ENCODE measurements around the gene RGS3.

Gene RGS3

DNA sequence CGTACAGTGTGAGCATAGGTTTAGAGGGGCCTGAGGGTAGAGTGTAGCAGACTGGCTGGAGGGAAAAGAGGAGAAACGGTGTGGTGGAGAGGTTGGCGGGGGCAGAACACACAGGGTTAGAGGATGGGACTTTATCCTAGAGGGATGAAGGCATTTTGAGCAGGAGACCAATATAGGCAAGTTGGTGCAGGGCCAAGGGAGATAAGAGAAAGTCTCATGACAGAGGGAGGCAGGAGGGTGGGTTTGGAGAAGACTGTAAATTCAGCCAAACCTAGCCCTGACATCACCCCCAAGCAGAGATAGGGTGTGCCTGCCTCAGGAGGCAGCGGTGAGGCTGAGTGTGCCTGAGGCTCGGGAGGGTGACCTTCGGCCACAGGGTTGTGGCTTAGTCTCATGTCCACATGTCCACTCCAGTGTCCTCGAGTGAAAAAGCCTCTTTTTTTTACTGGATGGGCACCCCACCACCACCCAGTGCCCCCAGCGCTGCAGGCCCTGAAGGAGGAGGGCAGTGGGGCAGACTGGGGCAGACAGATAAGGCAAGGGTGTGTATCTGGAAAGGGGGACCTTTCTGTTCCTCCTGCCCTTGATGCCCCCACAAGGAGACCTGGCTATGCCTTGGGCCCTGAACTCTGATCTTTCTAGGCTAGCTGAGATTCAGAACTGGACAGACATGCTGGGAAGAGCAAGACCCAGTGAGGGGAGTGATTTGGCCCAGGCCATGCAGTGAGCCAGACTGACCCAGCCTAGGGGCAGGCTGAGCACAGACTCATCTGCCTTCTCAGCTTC, 108.7 kb downstream of the RGS3 start:
- no peak for DNase-seq (ENCODE audit: low spot score)

DNA sequence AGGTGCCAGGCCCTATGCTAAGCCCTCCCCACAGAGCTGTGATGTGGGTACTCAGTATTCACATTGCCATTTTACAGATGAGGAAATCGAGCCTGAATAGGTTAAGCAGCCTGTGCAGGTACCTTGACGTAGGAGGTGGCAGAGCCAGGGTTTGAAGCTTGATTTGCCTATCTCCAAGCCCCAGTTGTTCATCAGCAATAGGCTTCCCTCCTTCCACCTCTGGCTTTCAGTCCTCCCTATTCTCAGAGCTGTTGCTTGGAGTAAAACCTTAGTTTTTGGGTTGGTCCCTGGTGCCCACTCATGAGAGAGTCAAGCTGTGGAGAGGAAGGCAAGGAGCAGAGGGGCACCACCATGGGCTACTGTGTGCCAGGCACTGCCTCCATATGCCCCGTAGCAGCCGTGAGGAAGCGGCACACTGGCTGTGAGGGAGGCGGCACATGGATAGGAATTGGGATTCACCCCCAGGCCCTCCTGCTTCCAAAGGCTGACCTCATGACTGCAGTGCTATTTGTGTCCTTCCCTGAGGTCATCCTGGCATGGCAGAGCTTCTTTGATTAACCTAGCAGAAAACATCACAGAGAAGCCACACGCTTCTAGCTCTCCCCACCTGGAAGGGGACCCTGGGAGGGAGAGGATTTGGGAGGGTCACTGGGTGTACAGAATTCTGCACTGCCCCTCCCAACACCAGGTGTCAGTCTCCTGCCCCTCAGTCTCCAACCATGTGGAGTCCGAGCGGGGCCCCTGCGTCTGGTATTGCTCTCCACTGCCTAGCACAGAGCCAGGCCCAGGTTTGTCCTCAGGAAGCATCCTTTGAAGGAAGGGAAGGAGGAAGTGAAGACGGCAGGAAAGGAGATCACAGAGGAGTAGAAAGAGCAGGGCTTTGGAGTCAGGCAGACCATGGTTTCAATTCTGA, 109.8 kb downstream of the RGS3 start:
- no peak for DNase-seq (ENCODE audit: low spot score)

- DNase-seq (ENCODE audit: low spot score): no peak
Observed at GRCh38 chr9:113573959-113574352, 110.4 kb downstream of the RGS3 start.

GRCh38 chr9:113574441-113575262, 111.1 kb downstream of the RGS3 start:
- no peak for DNase-seq (ENCODE audit: low spot score)

DNA sequence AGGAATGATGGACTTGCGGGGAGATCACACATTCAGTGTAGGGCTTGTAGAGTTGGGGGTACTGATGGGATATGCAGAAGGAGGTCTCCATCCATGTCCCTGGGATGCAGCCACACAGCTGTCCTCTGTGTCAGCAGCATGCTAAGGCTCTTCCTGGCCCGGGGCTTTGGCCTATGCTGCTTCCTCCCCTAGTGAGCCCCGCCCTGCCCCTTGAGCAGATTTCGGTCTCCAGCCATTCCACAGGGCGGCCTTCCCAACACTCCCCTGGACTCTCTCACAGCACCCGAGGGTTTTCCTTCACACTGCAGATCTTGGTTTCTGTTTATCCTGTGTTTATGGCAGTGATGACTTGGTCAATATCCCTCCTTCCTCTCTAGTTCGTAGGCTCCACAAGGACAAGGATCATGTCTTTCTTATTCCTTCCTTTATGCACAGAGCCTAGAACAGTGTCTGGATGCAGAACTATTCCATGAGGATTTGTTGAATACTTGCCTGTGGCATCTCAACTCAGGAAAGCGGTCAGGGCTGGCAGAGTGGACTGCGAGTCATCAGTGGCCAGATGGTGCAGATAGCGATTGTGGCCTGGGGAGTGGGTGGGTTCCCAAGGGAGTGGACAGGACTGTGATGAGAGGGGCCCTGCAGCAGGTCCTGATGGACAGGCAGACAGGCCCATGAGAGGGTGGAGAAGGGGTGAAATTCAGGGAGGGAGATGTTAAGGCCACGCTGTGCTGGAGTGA, 114.2 kb downstream of the RGS3 start:
- no peak for DNase-seq (ENCODE audit: low spot score)

GRCh38 chr9:113578279-113578865, 114.8 kb downstream of the RGS3 start:
- DNase-seq (ENCODE audit: low spot score): no peak

DNA sequence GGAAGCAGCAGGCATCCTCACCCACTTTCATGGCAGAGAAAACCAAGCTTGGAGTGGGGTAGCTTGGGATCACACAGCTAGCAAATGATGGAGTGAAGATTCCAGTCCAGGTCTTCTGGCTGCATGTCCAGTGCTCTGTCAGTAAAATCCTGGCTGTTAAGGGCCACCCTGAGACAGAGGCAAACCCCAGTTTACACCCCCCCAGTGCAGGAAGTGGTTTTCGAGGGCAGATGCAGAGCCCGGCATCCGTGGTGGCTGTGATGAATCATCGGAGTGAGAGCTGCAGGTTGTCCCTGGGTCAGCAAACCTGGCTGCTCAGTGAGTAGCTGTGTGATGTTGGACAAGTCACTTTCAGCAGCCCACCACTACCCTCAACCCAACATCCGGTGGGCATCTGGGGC, 115.4 kb downstream of the RGS3 start:
- DNase-seq (ENCODE audit: low spot score): peak; percentile 83

- peak; percentile 78 for DNase-seq (ENCODE audit: low spot score)
Observed at GRCh38 chr9:113579283-113580040, 115.9 kb downstream of the RGS3 start.

- DNase-seq (ENCODE audit: low spot score): peak; percentile 88
Observed at GRCh38 chr9:113580041-113580953, 116.8 kb downstream of the RGS3 start.

DNA sequence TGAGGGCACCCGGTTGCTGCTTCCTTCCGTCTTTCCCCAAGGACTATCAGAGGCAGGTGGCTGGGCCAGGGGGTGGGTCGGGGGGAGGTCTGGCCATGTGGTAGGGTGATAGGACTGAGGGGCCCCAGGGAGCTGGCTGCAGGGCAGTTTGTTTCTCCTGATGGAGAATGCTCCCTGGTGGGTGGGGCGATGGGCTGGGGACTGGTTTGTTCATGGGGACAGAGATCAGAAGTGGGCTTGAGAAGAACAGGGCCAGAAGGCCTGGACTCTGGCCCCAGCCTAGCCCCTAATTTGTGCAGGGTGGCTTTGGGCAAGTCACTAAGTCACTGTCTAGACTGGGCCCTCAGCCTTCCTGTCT, 117.4 kb downstream of the RGS3 start:
- DNase-seq (ENCODE audit: low spot score): no peak

DNA sequence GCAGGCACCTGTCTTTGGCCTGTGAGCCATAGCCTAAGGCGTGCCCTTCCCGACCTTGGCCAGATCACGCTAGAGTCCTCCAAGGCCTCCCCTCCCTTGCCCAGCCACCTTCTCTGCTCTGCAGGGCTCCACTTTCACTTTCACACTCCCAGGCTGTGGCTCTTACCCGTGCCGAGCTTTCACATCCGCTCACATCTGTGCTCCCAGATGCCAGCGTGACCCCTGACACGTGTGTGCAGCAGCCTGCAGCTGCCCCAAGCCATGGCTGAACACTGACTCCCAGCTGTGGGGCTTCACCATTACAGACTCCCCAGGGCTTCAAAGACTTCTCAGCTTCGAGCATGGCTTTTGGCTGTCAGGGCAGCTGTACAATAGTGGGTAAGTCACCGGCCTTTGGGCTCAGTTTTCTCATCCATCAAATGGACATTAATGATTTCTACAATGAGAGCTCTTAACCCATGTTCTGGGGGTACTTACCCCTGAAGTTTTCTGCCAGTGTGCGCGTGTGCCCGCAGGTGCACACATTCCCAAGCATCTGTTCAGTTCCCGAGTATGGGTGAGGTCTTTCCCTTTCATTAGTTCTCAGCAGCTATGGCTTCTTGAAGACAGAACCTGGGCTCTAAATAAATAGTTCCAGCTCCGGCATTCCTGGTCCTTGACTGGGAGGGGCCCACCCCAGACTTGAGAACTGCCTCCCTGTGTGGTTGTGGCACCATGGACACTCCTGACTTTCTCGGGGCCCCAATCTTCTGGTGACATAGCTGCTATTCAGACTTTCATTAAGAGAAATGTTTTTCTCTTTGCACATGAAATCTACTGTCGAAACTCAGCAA, 118.6 kb downstream of the RGS3 start:
- peak; percentile 89 for DNase-seq (ENCODE audit: low spot score)

GRCh38 chr9:113582698-113583200, 119.2 kb downstream of the RGS3 start:
- DNase-seq (ENCODE audit: low spot score): no peak

DNA sequence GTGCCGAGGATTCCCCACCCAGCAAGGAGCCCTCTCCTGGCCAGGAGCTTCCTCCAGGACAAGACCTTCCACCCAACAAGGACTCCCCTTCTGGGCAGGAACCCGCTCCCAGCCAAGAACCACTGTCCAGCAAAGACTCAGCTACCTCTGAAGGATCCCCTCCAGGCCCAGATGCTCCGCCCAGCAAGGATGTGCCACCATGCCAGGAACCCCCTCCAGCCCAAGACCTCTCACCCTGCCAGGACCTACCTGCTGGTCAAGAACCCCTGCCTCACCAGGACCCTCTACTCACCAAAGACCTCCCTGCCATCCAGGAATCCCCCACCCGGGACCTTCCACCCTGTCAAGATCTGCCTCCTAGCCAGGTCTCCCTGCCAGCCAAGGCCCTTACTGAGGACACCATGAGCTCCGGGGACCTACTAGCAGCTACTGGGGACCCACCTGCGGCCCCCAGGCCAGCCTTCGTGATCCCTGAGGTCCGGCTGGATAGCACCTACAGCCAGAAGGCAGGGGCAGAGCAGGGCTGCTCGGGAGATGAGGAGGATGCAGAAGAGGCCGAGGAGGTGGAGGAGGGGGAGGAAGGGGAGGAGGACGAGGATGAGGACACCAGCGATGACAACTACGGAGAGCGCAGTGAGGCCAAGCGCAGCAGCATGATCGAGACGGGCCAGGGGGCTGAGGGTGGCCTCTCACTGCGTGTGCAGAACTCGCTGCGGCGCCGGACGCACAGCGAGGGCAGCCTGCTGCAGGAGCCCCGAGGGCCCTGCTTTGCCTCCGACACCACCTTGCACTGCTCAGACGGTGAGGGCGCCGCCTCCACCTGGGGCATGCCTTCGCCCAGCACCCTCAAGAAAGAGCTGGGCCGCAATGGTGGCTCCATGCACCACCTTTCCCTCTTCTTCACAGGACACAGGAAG, 120.2 kb downstream of the RGS3 start:
- no peak for DNase-seq (ENCODE audit: low spot score)

GRCh38 chr9:113584428-113585084, 121.0 kb downstream of the RGS3 start:
- no peak for DNase-seq (ENCODE audit: low spot score)

GRCh38 chr9:113585085-113585442, 121.5 kb downstream of the RGS3 start:
- DNase-seq (ENCODE audit: low spot score): no peak

DNA sequence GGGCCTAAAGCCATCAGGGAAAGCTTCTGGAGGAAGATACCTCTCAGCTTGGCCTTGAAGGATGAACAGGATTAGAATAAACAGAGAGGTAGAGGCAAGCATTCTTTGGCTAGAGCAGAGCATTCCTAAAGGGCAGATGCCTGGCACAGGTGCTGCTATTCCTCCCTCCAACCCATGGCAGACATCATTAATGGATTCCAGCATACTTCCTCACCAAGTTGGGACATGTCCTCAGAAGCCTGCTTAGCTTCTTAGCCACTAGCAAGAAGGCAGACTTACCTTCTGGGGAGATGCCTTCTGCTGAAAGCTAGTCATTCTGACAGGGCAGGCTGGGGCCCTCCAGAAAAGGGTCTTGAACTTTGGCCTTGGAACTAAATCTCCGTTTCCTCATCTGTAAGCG, 122.0 kb downstream of the RGS3 start:
- no peak for DNase-seq (ENCODE audit: low spot score)
